GM19324 (cell line): Measurements from ENCODE around the gene SLC17A9.
A peak's percentile ranks its signal among the peaks of the same experiment; 100 is the strongest.
"Not testable (repeated sequence)": the region's sequence is repeated elsewhere in the genome, so short reads cannot be mapped to it uniquely, and the experiment has no call there.

Experiments used
- ATAC-seq: cut with Tn5 transposase; IDR thresholded peaks from one replicate; pipeline ENCODE4 v1.9.1; 2021; ENCODE audit warnings: mild to moderate bottlenecking, moderate library complexity; ENCODE audit not compliant: unreplicated experiment, low FRiP score

The SLC17A9 gene

GRCh38 chr20:62953839-62954703 lies 1.6 kb downstream of the SLC17A9 start:
- ATAC-seq: peak; percentile 74

DNA sequence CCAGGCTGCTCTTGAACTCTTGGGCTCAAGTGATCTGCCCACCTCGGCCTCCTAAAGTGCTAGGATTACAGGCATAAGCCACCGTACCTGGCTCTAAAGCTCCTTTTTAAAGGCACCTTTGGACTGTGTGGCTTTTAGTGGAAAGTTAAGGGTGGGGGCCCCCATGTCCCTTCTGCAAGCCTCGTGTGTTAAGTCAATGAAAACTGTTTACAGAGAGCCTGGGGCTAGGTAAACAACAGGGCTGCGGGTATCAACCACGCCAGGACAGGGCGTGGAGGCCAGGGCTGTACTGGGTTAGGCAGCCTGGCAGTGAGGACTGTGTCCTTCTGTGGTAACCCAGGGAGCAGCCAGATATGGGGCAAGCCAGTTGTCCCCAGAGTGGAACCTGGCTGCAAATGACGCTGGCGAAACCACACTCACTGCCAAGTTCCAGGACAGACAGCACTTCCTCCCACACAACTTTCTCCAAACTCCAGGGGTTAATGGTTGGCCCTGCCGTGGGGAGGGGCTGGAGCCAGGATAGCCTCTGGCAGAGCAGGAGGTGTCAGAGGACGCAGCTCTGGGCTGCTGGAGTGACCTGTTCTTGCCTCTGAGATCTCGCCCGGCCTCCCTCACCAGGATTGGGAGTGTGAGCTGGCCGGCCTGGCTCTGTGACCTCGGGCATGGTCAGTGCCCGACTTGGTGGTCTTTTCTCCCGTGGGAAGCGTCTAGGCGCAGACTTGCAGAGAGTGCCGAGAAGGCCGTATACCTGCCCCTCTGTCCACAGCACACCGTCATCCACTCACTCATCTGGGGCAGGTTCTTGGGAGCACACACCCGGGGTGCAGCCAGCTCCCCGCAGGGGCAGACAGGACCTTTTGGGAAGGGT lies 3.2 kb downstream of the SLC17A9 start:
- ATAC-seq: no peak

- ATAC-seq: no peak
Measured at GRCh38 chr20:62956387-62957135, 4.1 kb downstream of the SLC17A9 start.

- no peak for ATAC-seq
Measured at GRCh38 chr20:62957136-62958117, 4.9 kb downstream of the SLC17A9 start.

DNA sequence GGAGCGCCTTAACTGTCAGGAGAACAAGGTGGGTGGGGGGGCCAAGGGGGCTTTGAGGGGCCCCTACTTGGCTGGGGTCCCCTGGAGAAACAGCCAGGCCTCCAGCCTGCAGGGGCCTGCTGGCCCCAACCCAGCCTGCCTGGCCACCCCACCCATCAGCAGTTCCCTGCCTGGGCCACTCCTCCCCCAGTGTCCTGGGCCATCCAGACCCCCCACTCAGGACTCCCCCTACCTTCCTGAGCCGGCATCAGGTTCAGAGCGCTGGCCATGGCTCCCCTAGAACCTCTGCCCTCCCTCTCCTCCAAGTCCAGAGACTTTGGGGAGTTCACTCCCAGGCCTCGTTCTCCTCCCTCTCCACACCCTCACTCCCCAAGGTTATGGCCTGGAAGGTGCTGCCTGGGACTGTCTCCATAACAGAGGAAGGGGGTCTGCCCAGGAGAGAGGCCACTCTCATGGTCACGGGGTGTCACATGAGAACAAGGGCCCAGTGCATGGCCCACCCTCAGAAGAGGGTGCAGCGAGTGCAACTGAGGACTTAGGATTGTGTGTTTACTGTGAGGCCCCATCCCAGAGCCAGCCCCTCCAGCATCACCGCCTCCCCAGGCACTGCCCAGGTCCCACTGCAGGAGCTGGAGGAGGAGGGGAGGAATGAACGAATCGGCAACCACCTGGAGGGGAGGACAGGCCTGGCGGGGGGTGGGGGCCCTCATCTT lies 6.0 kb downstream of the SLC17A9 start:
- ATAC-seq: no peak

- no peak for ATAC-seq
Measured at GRCh38 chr20:62959101-62959971, 6.8 kb downstream of the SLC17A9 start.

DNA sequence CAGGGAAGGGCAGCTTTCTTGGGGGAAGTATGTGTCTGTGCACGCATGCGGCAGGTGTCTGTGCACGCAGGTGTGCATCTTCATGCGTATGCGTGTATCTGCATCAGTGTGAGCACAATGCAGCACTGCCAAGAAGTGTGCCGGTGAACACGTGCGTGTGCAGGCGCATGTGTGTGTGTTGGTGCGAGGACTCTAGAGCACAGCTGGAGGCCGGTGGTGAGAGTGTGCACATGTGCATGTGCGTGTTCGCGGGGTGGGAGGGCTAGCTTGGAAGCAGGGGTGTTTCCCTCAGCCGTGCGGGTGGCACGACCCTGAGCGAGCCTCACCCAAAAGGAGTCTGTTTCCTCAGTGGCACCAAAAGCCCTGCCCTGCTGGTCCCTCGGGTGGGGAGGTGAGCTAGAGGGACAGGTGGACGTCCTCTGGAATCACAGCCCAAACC lies 7.5 kb downstream of the SLC17A9 start:
- no peak for ATAC-seq

GRCh38 chr20:62960446-62961309 lies 8.2 kb downstream of the SLC17A9 start:
- ATAC-seq: not testable (repeated sequence)

DNA sequence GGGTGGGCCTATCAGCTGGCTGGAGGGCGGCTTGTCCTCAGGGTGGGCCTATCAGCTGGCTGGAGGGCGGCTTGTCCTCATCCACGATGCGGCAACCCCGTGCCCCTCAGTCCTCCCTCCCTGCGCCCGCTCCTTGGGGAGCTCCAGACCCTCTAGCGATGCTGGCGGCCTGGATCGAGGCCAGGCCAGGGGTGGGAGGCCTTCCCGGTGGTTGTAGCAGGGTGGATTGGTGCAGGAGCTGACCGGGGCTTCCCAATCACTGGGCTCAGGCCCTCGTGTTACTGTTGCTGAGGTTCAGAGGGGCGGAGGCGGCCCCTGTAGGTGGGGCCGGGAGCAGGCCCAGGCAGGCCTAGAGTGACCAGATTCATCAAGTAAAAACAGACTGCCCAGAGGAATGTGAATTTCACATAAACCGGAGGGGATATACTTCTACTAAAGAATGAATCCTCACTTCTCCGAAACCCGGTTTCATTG lies 8.8 kb downstream of the SLC17A9 start:
- ATAC-seq: no peak

GRCh38 chr20:62961799-62962198 lies 9.3 kb downstream of the SLC17A9 start:
- no peak for ATAC-seq

DNA sequence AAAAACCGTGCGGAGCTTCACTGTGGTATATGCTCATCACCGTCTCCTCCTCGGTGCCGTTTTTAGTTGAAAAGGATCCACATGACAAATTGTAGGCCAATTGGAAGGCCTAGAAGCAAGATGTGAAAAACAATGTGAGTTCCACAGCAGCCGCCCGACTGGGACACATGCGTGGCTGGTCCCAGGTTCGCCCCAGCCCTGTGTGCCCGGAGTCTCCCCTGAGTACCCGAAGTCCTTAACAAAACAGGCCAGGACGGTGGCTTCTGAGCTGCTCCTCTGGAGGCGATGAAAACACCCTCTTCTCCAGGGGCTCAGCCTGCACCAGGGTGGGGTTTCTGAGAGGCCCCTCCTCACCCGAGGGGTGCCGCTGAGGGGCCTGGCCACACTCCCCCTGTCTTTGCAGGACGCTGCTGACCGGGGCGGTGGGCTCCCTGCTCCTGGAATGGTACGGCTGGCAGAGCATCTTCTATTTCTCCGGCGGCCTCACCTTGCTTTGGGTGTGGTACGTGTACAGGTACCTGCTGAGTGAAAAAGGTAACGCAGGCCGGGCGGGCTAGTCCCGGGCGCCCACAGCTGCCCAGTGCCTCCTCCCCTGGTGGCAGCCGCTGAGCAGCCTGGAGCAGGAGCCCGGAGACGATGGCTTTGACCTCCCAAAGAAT lies 9.8 kb downstream of the SLC17A9 start:
- no peak for ATAC-seq

GRCh38 chr20:62962891-62963613 lies 10.5 kb downstream of the SLC17A9 start:
- no peak for ATAC-seq

DNA sequence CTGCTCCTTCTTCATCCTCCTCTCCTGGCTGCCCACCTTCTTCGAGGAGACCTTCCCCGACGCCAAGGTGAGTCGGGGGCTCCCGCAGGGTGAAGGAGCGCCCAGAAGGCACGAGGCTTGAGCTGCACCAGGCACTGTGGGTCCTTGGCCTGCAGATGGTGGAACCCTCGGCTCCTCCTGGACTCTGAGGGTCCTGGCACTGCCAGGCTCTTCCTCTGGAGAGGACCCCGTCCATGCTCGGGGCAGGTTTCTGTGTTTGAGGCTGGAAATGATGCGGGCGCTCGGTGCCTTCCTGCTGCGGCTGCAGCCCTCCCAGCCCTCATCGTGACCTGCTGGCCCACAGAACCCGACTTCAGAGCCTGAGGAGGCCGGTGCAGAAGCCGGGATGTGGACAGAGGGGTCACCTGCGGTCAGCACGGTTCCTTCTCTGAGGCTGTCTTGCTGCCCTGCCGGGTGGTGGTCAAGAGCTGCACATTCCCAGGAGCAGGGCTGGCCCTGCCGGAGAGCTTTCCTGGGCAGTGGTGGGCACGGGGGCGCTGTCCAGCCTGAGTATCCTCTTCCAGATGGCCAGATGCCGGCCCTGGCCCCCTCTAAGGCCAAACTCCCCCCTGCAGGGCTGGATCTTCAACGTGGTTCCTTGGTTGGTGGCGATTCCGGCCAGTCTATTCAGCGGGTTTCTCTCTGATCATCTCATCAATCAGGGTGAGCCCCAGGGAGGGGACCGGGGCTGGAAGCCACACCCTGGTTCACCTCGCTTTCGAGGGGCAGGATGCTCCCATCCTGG lies 11.3 kb downstream of the SLC17A9 start:
- ATAC-seq: no peak

DNA sequence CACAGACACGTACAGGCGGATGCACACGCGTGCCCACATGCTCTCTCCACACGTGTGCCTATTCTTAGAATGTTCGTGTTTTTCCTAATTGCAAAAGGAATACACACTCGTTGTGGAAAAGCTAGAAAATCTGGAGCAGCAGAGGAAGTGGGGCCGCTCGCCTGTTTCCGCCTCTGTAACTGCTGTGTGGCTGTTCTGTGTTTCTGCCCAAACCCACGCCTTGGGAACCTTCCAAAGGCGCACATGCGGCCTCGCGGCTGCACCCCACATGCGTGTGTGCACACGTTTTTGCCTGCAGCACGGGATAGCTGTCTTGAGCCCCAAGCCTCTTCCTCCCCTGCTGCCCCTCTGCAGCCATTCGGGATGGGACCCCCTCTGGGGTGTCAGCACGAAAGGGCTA lies 12.2 kb downstream of the SLC17A9 start:
- ATAC-seq: no peak

GRCh38 chr20:62965363-62965771 lies 12.9 kb downstream of the SLC17A9 start:
- ATAC-seq: no peak
